ENCODE data around the gene C14orf93.
"Not testable (repeated sequence)": the region's sequence is repeated elsewhere in the genome, so short reads cannot be mapped to it uniquely, and the experiment has no call there.

DNA sequence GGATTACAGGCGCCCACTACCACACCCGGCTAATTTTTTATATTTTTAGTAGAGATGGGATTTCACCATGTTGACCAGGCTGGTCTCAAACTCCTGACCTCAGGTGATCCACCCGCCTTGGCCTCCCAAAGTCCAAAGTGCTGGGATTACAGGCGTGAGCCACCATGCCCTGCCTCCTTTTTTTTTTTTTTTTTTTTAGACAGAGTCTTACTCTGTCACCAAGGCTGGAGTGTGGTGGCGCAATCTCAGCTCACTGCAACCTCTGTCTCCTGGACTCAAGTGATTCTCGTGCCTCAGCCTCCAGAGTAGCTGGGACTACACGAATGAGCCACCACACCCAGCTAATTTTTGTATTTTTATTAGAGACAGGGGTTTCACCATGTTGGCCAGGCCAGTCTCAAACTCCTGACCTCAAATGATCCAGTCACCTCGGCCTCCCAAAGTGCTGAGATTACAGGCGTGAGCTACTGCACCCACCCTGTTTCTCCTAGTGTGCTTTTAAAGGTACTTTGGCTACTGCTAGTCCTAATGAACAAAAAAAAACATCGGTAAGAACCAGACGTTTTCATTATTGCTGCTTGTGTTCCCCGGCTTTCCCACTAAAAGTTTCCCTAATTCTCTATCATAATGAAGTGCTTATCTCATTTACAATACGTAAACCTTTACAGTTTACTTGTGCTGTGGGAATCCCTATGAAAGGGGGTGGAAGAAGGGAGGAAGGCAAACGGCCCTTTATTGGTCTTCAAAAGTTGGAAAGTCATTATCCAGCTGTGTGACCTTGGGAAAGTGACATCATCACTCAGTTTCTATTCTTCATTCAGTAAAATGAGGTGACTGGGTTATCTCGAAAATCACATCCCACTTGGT is 43.8 kb downstream of the C14orf93 start:
- TF ChIP-seq POLR2AphosphoS5, POLR2A (IDR thresholded peaks at IDR 0.05): not testable (repeated sequence)
- TF ChIP-seq, protein P1, sequence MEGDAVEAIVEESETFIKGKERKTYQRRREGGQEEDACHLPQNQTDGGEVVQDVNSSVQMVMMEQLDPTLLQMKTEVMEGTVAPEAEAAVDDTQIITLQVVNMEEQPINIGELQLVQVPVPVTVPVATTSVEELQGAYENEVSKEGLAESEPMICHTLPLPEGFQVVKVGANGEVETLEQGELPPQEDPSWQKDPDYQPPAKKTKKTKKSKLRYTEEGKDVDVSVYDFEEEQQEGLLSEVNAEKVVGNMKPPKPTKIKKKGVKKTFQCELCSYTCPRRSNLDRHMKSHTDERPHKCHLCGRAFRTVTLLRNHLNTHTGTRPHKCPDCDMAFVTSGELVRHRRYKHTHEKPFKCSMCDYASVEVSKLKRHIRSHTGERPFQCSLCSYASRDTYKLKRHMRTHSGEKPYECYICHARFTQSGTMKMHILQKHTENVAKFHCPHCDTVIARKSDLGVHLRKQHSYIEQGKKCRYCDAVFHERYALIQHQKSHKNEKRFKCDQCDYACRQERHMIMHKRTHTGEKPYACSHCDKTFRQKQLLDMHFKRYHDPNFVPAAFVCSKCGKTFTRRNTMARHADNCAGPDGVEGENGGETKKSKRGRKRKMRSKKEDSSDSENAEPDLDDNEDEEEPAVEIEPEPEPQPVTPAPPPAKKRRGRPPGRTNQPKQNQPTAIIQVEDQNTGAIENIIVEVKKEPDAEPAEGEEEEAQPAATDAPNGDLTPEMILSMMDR (IDR thresholded peaks at IDR 0.05), result not testable (repeated sequence)
